SK-N-MC (cell line): ENCODE results near the gene INPP5D.

Source experiments
- DNase-seq: peaks from one replicate; pipeline ENCODE4 v3.0.0-alpha.2; 2011; ENCODE audit warnings: low read depth, low spot score
- H3K27ac ChIP-seq: fragments of 200-600 bp; sonication (generic); 2 replicates; pipeline ENCODE4 v1.5.1; 2016; ENCODE audit warnings: mixed run types
- H3K36me3 ChIP-seq: fragments of 200-600 bp; sonication (generic); 2 replicates; pipeline ENCODE4 v1.6.1; 2017; ENCODE audit warnings: antibody characterized with exemption, low read length, mixed read lengths; ENCODE audit not compliant: insufficient read depth
- H3K4me3 ChIP-seq: fragments of 200-600 bp; sonication (generic); 2 replicates; pipeline ENCODE4 v1.5.1; 2016
- H3K9ac ChIP-seq: fragments of 200-600 bp; sonication (generic); 2 replicates; pipeline ENCODE4 v1.8.0; 2017; ENCODE audit warnings: mixed run types, mixed read lengths; ENCODE audit not compliant: insufficient read length
- H3K9me3 ChIP-seq: fragments of 200-600 bp; sonication (generic); 2 replicates; pipeline ENCODE4 v1.6.1; 2017; ENCODE audit warnings: low read depth, mild to moderate bottlenecking, antibody characterized with exemption, low read length, moderate library complexity, mixed read lengths
- EZH2 ChIP-seq: fragments of 200-600 bp; sonication (generic); IDR thresholded peaks from one replicate; pipeline ENCODE4 v1.6.1; 2017; ENCODE audit warnings: antibody characterized with exemption
- FOXP2 ChIP-seq: optimal IDR thresholded peaks from 2 replicates; pipeline ENCODE3; 2011; ENCODE audit warnings: mild to moderate bottlenecking, moderate library complexity; ENCODE audit not compliant: insufficient read depth; ENCODE audit errors: extremely low read length, control extremely low read depth
- POLR2AphosphoS5 ChIP-seq: IDR thresholded peaks from 2 replicates; pipeline ENCODE4 v1.6.1; 2012; ENCODE audit warnings: mild to moderate bottlenecking, low read depth, low read length, borderline replicate concordance

The INPP5D gene

GRCh38 chr2:233223059-233223894 lies 163.1 kb downstream of the INPP5D start:
- Histone ChIP-seq H3K27ac (no peak overlapping the region), H3K9me3 (no peaks in the 10 kb centered on the region), H3K4me3 (no peak overlapping the region), H3K9ac (no peak overlapping the region), H3K36me3 (no peaks in the 10 kb centered on the region)
- no peak for TF ChIP-seq FOXP2
- no peak for TF ChIP-seq POLR2AphosphoS5
- TF ChIP-seq EZH2, result no peak
- DNase-seq, result no peak

- no peaks in the 10 kb centered on the region for H3K36me3 ChIP-seq
- no peaks in the 10 kb centered on the region for H3K9me3 ChIP-seq
- DNase-seq, result no peak
- TF ChIP-seq EZH2 (no peak), FOXP2 (no peak), POLR2AphosphoS5 (no peak)
- H3K9ac ChIP-seq, result no peak overlapping the region
- no peak overlapping the region for H3K27ac ChIP-seq
- no peak overlapping the region for H3K4me3 ChIP-seq
Measured at GRCh38 chr2:233225230-233226068, 165.3 kb downstream of the INPP5D start.

GRCh38 chr2:233226511-233227031 lies 166.4 kb downstream of the INPP5D start:
- Histone ChIP-seq H3K36me3 (no peaks in the 10 kb centered on the region), H3K9ac (no peak overlapping the region), H3K27ac (no peak overlapping the region), H3K9me3 (no peaks in the 10 kb centered on the region), H3K4me3 (no peak overlapping the region)
- no peak for TF ChIP-seq EZH2
- TF ChIP-seq POLR2AphosphoS5, result no peak
- TF ChIP-seq FOXP2, result no peak
- DNase-seq, result no peak

DNA sequence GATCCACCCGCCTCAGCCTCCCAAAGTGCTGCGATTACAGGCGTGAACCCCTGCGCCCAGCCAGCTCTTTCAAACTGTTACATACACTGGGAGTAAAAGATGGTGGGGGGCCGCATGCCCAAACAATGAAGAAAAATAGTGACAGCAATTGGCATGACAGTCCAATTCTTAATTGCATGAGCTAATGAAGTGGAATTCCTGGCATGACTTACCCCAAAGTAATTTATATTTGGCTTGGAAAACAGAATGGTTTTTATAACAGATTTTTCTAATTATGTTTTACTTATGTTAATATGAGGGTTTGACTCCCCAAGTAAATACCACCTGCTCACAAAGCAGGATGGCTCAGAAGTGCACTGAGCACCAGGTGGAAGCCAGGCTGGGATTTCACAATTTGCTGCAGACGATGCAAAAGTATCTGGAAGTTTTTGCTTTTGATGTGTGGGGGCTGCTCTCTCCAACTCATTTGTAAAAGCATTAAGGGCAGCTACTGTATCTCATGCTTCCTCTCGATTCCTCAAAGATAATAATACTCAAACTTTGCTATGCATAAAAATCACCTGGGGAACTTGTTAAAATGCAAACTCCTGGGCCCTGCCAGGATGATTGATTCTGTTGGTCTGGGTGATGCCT lies 167.3 kb downstream of the INPP5D start:
- Histone ChIP-seq H3K9me3 (no peaks in the 10 kb centered on the region), H3K27ac (no peak overlapping the region), H3K36me3 (no peaks in the 10 kb centered on the region), H3K9ac (no peak overlapping the region), H3K4me3 (no peak overlapping the region)
- no peak for TF ChIP-seq EZH2
- no peak for TF ChIP-seq FOXP2
- TF ChIP-seq POLR2AphosphoS5, result no peak
- no peak for DNase-seq

DNA sequence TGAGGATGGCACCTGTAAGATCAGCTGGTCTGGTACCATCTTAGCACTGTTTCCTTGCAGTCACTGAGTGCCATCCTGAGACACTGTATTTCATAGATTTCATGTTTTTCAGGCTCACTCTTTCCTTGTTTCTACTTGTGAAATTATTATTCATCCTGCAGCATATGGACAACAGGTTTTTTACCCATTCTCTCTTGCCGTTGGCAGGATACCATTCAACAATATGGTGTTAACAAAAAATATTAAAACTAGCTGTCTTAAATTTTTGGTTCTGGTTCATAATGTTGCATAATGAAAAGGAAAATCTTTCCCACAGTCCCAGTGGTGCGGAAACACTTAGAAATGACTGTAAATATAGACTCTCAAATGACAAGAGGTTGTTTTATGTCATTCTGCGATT lies 168.2 kb downstream of the INPP5D start:
- TF ChIP-seq FOXP2 (no peak), EZH2 (no peak), POLR2AphosphoS5 (no peak)
- Histone ChIP-seq H3K27ac (no peak overlapping the region), H3K9me3 (no peaks in the 10 kb centered on the region), H3K36me3 (no peaks in the 10 kb centered on the region), H3K9ac (no peak overlapping the region), H3K4me3 (peak overlapping the region; percentile 12; the same call in 1 of the 2 replicates)
- DNase-seq, result no peak

- TF ChIP-seq FOXP2 (no peak), EZH2 (no peak), POLR2AphosphoS5 (no peak)
- no peak overlapping the region for H3K27ac ChIP-seq
- H3K36me3 ChIP-seq, result no peaks in the 10 kb centered on the region
- no peak overlapping the region for H3K9ac ChIP-seq
- no peak for DNase-seq
- H3K9me3 ChIP-seq, result no peaks in the 10 kb centered on the region
- no peak overlapping the region for H3K4me3 ChIP-seq
Measured at GRCh38 chr2:233233618-233234230, 173.6 kb downstream of the INPP5D start.

DNA sequence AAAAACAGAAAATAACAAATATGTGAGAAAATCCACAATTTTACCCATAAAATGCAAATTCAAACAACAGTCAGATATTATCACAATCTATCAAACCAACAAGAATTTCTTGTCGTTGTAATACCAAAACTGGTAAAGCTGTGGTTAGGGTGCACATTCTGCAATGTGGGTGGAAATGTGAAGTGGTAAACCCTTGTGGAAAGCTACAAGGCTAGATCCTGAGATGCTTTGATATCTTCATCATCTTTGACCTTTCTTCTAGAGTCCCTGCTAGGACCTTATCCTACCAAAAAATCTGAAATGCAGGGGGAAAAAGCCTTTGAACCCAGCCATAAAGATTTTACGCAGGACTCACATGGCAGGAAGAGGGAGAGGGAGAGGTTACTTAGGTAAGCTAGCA lies 174.1 kb downstream of the INPP5D start:
- no peaks in the 10 kb centered on the region for H3K9me3 ChIP-seq
- TF ChIP-seq EZH2 (no peak), FOXP2 (no peak), POLR2AphosphoS5 (no peak)
- no peak overlapping the region for H3K4me3 ChIP-seq
- DNase-seq, result no peak
- H3K36me3 ChIP-seq, result no peaks in the 10 kb centered on the region
- H3K9ac ChIP-seq, result no peak overlapping the region
- H3K27ac ChIP-seq, result no peak overlapping the region
